Transverse colon (tissue), 4 donors: ENCODE measurements around the gene UNK. TPM values are rescaled to one million over a fixed set of nuclear protein-coding genes. Genes with fewer than 3 reads are reported as not detected.
"Not testable (repeated sequence)": the region's sequence is repeated elsewhere in the genome, so short reads cannot be mapped to it uniquely, and the experiment has no call there.

ENCODE experiments used
- DNase-seq: peaks from one replicate; pipeline ENCODE4 v3.0.0-alpha.2; 2019
- H3K27ac ChIP-seq, 4 donors: fragments of 200-600 bp; sonication (generic); 2 replicates each; pipeline ENCODE4 v1.5.1; 2016 to 2018; ENCODE audit warnings: inconsistent platforms in 4 of 4
- H3K27me3 ChIP-seq: fragments of 200-600 bp; sonication (generic); 2 replicates; pipeline ENCODE4 v1.5.1; 2017; ENCODE audit warnings: inconsistent platforms
- H3K36me3 ChIP-seq, 4 donors: fragments of 200-600 bp; sonication (generic); 2 replicates each; pipeline ENCODE4 v1.5.1; 2017 to 2019; ENCODE audit warnings: inconsistent platforms in 4 of 4
- H3K4me1 ChIP-seq, 4 donors: fragments of 200-600 bp; sonication (generic); 2 replicates each; pipeline ENCODE4 v1.5.1; 2017 to 2020; ENCODE audit warnings: inconsistent platforms in 4 of 4
- H3K4me3 ChIP-seq, 4 donors: fragments of 200-600 bp; sonication (generic); 1 replicate in 1 of 4; 2 replicates in 3 of 4; pipeline versions ENCODE4 v1.5.1 to v1.6.1; 2017 to 2019; ENCODE audit warnings: inconsistent platforms in 4 of 4
- H3K9me3 ChIP-seq, 2 donors: fragments of 200-600 bp; sonication (generic); 2 replicates each; pipeline ENCODE4 v1.5.1; 2017 to 2019; ENCODE audit warnings: inconsistent platforms in 2 of 2
- EP300 ChIP-seq: sonication (generic); formaldehyde crosslinking; IDR thresholded peaks from one replicate; pipeline ENCODE4 v1.6.1; 2017; ENCODE audit warnings: antibody characterized with exemption, low read depth
- POLR2A ChIP-seq: fragments of 450-650 bp; IDR thresholded peaks from one replicate; pipeline ENCODE4 v1.6.1; 2016; ENCODE audit warnings: antibody characterized with exemption, mild to moderate bottlenecking, moderate library complexity
- POLR2AphosphoS5 ChIP-seq, 3 donors: sonication (generic); formaldehyde crosslinking; IDR thresholded peaks; one replicate each; pipeline ENCODE4 v1.6.1; 2016; ENCODE audit warnings: antibody characterized with exemption in 3 of 3
- WGBS, 2 donors: methylation state at CpG; one replicate each; pipeline ENCODE4 v1.1.5; 2018; ENCODE audit warnings: low coverage in 1 of 2; 5-methylcytosine and 5-hydroxymethylcytosine counted together
- in situ Hi-C, 4 donors: fragments of 200-750 bp; cut with MboI; loops; one replicate each; pipeline versions ENCODE4 v1.15.0 to v1.15.1; 2017; ENCODE audit warnings: low sequenced_read_pairs in 3 of 4, low pct_ligation_motif_present in 1 of 4, low pct_unique_long_range_greater_than_20kb in 1 of 4
- intact Hi-C: fragments of 100-400 bp; cut with DNase I; formaldehyde crosslinking; loops from one replicate; pipeline ENCODE4 v1.15.1; 2023; ENCODE audit warnings: low total_unique reads
- total RNA-seq, 4 donors: library from RNA; depleted of rRNA; stranded (reverse); fragments of >200 nt; gene quantifications; one replicate each; pipeline ENCODE4 v1.1.0, GENCODE V29; 2016
- TF ChIP-seq, protein P1 (sequence below), 5 experiments: fragments of 200-600 bp in 3 of 5; fragments of 450-650 bp in 2 of 5; sonication (generic) in 3 of 5; IDR thresholded peaks; 1 replicate in 2 of 5; 2 replicates in 3 of 5; pipeline ENCODE4 v1.5.1; 2016 to 2017; ENCODE audit warnings: antibody characterized with exemption in 5 of 5, inconsistent platforms in 3 of 5, mild to moderate bottlenecking in 2 of 5, moderate library complexity in 1 of 5

The UNK gene
- total RNA-seq, 4 donors from 2014 or later: 24.0 to 99.1 (median 63.1) TPM

DNA sequence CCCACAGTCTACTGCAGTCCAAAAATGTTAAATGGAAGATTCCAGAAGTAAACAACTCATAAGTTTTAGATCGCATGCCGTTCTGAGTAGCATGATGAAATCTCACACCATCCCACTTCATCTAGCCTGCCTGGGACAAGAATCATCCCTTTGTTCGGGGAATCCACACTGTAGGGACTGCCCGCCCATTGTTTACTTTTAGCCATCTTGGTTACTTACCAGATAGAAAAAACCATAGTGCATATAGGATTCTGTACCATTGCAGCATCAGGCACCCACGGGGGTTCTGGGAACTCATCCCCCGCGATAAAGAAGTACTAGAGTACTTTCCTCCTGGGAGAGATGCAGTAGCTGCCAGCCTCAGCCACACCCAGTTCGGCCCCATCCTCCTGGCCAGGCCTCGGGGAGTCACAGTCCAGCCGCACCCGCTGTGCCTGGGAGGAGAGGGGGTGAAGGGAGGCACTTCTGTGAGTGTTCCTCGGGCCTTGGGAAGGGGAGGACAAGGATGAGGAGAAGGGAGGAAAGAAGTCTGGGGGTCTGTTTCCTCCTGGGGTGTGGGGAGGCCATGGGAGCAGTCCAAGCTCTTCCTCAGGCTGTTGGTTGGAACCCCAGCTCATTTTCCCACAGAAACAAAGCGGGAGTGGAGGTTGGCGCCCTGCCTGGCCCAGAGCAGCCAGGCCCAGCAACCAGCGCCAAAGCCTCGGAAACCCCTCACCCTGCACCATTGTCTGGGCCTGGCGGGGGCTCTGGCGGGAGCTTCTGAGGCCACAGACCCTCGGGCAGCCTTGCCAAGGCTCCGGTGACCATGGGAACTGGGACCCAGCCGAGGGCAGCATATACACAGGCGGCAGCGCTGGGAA is 84.9 kb downstream of the UNK start:
- in situ Hi-C loops (no loop called here), intact Hi-C loops (no loop called here)
- H3K9me3 ChIP-seq: no peaks in the 10 kb centered on the region
- 49% methylated on average over 23 of the region's 23 CpGs; no CpG with 5 or more reads in 1 of the 2 donors for WGBS, 2 donors
- H3K4me1 ChIP-seq: peaks cover 28 to 55% (median 42%) of the 10 kb centered on the region in 4 donors
- TF ChIP-seq, protein P1, sequence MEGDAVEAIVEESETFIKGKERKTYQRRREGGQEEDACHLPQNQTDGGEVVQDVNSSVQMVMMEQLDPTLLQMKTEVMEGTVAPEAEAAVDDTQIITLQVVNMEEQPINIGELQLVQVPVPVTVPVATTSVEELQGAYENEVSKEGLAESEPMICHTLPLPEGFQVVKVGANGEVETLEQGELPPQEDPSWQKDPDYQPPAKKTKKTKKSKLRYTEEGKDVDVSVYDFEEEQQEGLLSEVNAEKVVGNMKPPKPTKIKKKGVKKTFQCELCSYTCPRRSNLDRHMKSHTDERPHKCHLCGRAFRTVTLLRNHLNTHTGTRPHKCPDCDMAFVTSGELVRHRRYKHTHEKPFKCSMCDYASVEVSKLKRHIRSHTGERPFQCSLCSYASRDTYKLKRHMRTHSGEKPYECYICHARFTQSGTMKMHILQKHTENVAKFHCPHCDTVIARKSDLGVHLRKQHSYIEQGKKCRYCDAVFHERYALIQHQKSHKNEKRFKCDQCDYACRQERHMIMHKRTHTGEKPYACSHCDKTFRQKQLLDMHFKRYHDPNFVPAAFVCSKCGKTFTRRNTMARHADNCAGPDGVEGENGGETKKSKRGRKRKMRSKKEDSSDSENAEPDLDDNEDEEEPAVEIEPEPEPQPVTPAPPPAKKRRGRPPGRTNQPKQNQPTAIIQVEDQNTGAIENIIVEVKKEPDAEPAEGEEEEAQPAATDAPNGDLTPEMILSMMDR (IDR thresholded peaks at IDR 0.05): no peak
- TF ChIP-seq POLR2AphosphoS5 (IDR thresholded peaks at IDR 0.05): peak; percentile 8 to 51 (median 29)
- DNase-seq: peak; percentile 71
- no peaks in the 10 kb centered on the region for H3K27me3 ChIP-seq
- no peaks in the 10 kb centered on the region for H3K36me3 ChIP-seq
- peak overlapping the region in 2 of 4 donors; percentile 1 to 2 for H3K4me3 ChIP-seq
- H3K27ac ChIP-seq: peak overlapping the region; percentile 81 to 94 (median 90)

- DNase-seq, intact Hi-C loops, in situ Hi-C loops, H3K36me3 ChIP-seq, H3K27me3 ChIP-seq, H3K9me3 ChIP-seq: not testable (repeated sequence)
- H3K27ac ChIP-seq: peak overlapping the region; percentile 81 to 94 (median 90)
- H3K4me3 ChIP-seq: peak overlapping the region in 2 of 4 donors; percentile 1 to 2
- 68% methylated on average over 10 of the region's 10 CpGs; no CpG with 5 or more reads in 1 of the 2 donors for WGBS, 2 donors
- H3K4me1 ChIP-seq: peaks cover 34 to 55% (median 42%) of the 10 kb centered on the region in 4 donors
These were observed 85.6 kb downstream of the UNK start for GRCh38 chr17:75870228-75870627.

DNA sequence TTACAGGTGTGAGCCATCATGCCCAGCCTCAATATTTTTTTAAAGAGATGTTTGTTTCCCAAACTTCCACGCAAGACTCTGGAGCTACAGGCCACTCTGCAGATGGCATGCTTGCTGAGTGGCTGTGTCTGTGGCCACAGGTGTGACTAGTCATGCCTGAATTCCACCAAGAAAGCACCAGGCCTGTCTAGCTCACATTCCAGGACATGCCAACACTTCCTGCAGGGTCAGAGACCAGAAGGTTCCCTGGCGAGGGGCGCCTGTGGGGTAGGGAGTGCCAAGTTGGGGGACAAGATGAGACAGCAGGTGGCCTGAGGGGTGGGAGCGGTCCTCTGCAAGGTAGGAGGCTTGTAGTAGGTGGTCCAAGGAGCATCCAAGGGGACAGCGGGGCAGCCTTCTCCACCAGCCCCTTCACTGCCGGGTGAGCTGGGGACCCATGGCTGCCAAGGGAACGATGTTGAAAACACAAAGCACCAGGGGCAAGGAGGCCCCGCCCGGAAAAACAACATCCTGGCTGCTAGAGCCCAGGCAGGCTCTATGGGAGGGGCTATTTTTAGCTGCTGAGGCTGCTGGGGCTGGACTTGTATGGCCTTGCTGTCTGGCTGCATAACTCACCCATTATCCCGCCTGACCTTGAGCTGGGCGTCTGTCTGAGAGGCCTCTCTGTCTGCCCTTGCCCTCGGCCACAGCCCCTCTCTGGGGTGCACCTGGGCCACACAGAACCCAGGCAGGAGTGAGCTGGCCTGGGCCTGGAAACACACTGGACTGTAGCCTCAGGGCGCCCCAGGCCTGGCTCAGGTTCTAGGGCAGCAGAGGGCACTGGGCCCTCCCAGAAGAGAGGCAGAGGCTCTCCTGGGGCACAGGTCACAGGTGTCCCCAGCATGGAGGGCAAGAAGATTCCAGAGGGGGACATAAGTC is 88.1 kb downstream of the UNK start:
- H3K4me3 ChIP-seq: no peak overlapping the region
- TF ChIP-seq POLR2A (peak; percentile 29), POLR2AphosphoS5 (IDR thresholded peaks at IDR 0.05) (peak; percentile 24 to 47 (median 41)), EP300 (no peak)
- TF ChIP-seq, protein P1 (IDR thresholded peaks at IDR 0.05): no peak
- intact Hi-C loops (no loop called here), in situ Hi-C loops (no loop called here)
- H3K27me3 ChIP-seq: no peaks in the 10 kb centered on the region
- peak; percentile 78 for DNase-seq
- no peaks in the 10 kb centered on the region for H3K9me3 ChIP-seq
- WGBS, 2 donors: 30 to 45% methylated on average over 4 to 13 of the region's 13 CpGs
- H3K27ac ChIP-seq: peak overlapping the region; percentile 94 to 97 (median 96)
- no peaks in the 10 kb centered on the region for H3K36me3 ChIP-seq
- peaks cover 51 to 76% (median 64%) of the 10 kb centered on the region in 4 donors for H3K4me1 ChIP-seq

- peak overlapping the region; percentile 94 to 97 (median 96) for H3K27ac ChIP-seq
- 66% methylated on average over 10 of the region's 11 CpGs; no CpG with 5 or more reads in 1 of the 2 donors for WGBS, 2 donors
These were observed 89.1 kb downstream of the UNK start for GRCh38 chr17:75873587-75874322.

More at GRCh38 chr17:75873587-75874322, 89.1 kb downstream of the UNK start:
- no peaks in the 10 kb centered on the region for H3K36me3 ChIP-seq
- in situ Hi-C loops: no loop called here
- H3K9me3 ChIP-seq: no peaks in the 10 kb centered on the region
- no peak overlapping the region for H3K4me3 ChIP-seq
- H3K4me1 ChIP-seq: peaks cover 51 to 76% (median 63%) of the 10 kb centered on the region in 4 donors
- no peak for DNase-seq
- H3K27me3 ChIP-seq: no peaks in the 10 kb centered on the region
- intact Hi-C loops: no loop called here
- TF ChIP-seq, protein P1 (IDR thresholded peaks at IDR 0.05): no peak
- no peak for TF ChIP-seq POLR2A
- TF ChIP-seq POLR2AphosphoS5 (IDR thresholded peaks at IDR 0.05): no peak
- TF ChIP-seq EP300: no peak
